Astrocyte (in vitro differentiated cells and primary cell): Measurements from ENCODE around the gene SHISA9.

ENCODE experiments used
- EZH2 ChIP-seq: IDR thresholded peaks from 2 replicates; pipeline ENCODE4 v1.6.1; 2012; ENCODE audit warnings: mild to moderate bottlenecking, low read length, inconsistent platforms; ENCODE audit not compliant: insufficient read depth
- TF ChIP-seq, protein P1 (sequence below): IDR thresholded peaks from 2 replicates; pipeline ENCODE4 v1.5.1; 2011; ENCODE audit warnings: low read depth, mild to moderate bottlenecking, inconsistent platforms, low read length, moderate library complexity; ENCODE audit not compliant: insufficient read depth

DNA sequence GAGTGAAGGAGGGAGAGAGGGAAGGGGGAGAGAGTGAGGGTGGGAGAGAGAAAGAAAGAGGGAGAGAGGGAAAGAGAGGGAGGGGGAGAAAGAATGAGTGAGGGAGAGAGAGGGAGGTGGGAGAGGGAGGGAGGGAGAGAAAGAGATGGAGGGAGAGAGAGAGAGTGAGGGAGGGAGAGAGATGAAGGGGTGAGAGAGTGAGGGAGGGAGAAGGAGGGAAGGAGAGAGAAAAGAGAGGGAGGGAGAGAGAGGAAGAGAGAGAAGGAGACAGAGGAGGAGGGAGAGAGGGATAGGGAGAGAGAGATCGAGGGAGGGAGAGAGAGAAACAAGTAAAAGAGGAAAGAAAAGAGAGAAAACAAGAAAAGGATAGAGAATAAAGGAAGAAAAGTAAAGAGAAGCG lies 225.7 kb downstream of the SHISA9 start:
- TF ChIP-seq, protein P1, sequence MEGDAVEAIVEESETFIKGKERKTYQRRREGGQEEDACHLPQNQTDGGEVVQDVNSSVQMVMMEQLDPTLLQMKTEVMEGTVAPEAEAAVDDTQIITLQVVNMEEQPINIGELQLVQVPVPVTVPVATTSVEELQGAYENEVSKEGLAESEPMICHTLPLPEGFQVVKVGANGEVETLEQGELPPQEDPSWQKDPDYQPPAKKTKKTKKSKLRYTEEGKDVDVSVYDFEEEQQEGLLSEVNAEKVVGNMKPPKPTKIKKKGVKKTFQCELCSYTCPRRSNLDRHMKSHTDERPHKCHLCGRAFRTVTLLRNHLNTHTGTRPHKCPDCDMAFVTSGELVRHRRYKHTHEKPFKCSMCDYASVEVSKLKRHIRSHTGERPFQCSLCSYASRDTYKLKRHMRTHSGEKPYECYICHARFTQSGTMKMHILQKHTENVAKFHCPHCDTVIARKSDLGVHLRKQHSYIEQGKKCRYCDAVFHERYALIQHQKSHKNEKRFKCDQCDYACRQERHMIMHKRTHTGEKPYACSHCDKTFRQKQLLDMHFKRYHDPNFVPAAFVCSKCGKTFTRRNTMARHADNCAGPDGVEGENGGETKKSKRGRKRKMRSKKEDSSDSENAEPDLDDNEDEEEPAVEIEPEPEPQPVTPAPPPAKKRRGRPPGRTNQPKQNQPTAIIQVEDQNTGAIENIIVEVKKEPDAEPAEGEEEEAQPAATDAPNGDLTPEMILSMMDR: no peak
- TF ChIP-seq EZH2: no peak
